ENCODE measurements around the gene KRT80. TPM values are rescaled to one million over a fixed set of nuclear protein-coding genes. Genes with fewer than 3 reads are reported as not detected.

Gene KRT80
- total RNA-seq, 4 donors from 2014 or later: not detected

- no peak for TF ChIP-seq CTCF (IDR thresholded peaks at IDR 0.05; ENCODE audit: low read depth)
Measured at GRCh38 chr12:52204095-52204930, 12.5 kb upstream of the KRT80 start.

GRCh38 chr12:52203079-52203921 lies 11.5 kb upstream of the KRT80 start:
- no peak for TF ChIP-seq CTCF (IDR thresholded peaks at IDR 0.05; ENCODE audit: low read depth)

- no peak for TF ChIP-seq CTCF (IDR thresholded peaks at IDR 0.05; ENCODE audit: low read depth)
Measured at GRCh38 chr12:52202361-52203078, 10.7 kb upstream of the KRT80 start.

GRCh38 chr12:52201451-52201839 lies 9.6 kb upstream of the KRT80 start:
- no peak for TF ChIP-seq CTCF (IDR thresholded peaks at IDR 0.05; ENCODE audit: low read depth)

GRCh38 chr12:52200781-52201450 lies 9.1 kb upstream of the KRT80 start:
- no peak for TF ChIP-seq CTCF (IDR thresholded peaks at IDR 0.05; ENCODE audit: low read depth)

- no peak for TF ChIP-seq CTCF (IDR thresholded peaks at IDR 0.05; ENCODE audit: low read depth)
Measured at GRCh38 chr12:52200086-52200780, 8.4 kb upstream of the KRT80 start.
